Measurements from ENCODE around the gene ETS1. TPM values are rescaled to one million over a fixed set of nuclear protein-coding genes. Genes with fewer than 3 reads are reported as not detected.

ETS1 gene
- total RNA-seq, 2 experiments from 2014 or later = 579 to 590 TPM

DNA sequence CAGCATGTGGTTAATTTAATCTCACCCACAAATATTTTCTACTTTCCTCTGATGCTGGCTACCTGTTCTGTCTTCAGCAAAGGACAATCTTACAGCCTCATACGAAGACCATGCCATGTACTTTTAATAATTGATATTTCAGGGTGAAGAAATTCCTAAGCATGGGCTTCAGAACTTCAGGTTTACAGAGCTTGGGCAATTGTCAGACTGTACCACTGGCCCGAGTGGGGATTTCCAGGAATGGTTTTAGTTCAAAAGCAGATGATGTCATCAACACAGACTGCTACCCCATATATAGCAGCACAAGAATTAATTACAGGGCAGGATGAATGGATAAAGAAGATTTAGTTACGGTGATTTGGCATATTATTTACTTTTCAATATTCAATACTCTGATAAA is 171.8 kb downstream of the ETS1 start:
- ATAC-seq (ENCODE audit: poor library complexity) = no peak
- H3K4me1 Mint-ChIP-seq (ENCODE audit: low read depth) = peaks cover 72% of the 10 kb centered on the region
- no peak overlapping the region for H3K4me3 ChIP-seq (ENCODE audit: low read length)

DNA sequence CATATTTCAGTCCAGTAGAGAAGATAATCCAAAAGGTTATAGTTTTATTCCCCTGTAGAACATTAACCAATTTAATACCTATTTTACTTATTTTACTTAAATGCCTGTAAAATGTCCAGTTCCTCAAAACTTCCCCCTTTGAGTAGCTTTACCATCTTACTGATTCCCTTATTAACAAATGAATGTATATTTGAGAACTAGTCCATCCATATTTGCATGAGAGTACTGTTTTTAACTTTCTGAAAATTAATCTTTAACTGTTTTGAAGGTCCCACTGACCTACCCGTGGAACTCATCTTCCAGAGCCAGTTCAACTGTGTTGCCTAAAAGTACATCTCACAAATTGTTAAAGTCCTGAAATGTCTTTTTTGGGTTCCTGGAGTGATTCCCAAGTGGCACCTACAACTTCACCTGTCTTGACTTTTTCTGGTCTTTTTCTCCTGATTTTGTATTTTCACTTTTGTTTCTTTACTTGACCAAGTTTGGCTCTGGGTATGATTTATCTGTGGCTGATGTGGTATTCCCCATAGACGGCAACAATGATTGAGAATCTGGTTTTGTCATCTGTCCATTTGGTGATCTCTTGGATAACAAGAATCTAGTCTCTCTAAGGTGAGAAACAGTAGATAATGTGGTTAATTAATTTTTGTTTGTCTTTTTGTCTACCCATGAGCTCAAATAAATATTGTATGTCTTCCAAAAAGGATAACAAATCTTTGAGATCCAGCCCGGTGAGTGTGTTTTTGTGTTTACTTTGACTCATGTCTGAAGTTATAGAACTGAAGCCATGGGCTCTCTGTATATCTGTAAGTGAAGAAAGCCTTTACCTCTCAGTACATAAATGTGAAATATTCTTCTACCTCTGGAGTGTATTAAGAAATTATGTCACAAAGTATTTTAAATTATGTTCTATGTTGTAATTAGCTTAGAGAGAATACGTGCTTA is 174.2 kb downstream of the ETS1 start:
- no peaks in the 10 kb centered on the region for H3K27me3 ChIP-seq (ENCODE audit: control insufficient read depth in 1 of 2, insufficient read depth in 2 of 2, low read length in 2 of 2)
- TF ChIP-seq, protein P1, sequence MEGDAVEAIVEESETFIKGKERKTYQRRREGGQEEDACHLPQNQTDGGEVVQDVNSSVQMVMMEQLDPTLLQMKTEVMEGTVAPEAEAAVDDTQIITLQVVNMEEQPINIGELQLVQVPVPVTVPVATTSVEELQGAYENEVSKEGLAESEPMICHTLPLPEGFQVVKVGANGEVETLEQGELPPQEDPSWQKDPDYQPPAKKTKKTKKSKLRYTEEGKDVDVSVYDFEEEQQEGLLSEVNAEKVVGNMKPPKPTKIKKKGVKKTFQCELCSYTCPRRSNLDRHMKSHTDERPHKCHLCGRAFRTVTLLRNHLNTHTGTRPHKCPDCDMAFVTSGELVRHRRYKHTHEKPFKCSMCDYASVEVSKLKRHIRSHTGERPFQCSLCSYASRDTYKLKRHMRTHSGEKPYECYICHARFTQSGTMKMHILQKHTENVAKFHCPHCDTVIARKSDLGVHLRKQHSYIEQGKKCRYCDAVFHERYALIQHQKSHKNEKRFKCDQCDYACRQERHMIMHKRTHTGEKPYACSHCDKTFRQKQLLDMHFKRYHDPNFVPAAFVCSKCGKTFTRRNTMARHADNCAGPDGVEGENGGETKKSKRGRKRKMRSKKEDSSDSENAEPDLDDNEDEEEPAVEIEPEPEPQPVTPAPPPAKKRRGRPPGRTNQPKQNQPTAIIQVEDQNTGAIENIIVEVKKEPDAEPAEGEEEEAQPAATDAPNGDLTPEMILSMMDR (IDR thresholded peaks at IDR 0.05) = no peak
- DNase-seq (no peak), ATAC-seq (ENCODE audit: poor library complexity) (no peak)
- H3K27me3 Mint-ChIP-seq = no peaks in the 10 kb centered on the region
- H3K4me3 ChIP-seq (ENCODE audit: low read length) = no peak overlapping the region
- no peaks in the 10 kb centered on the region for H3K9me3 Mint-ChIP-seq
- H3K27ac ChIP-seq (ENCODE audit: low read depth in 1 of 2, low read length in 2 of 2) = no peak overlapping the region
- no peaks in the 10 kb centered on the region for H3K9me3 ChIP-seq (ENCODE audit: control insufficient read depth in 1 of 2, insufficient read depth in 1 of 2, low read length in 2 of 2)
- peaks cover 77% of the 10 kb centered on the region for H3K4me1 Mint-ChIP-seq (ENCODE audit: low read depth)
- ChIA-PET POLR2A (interaction anchor here (0.6 to 3.1 kb wide), 3 partner anchors 9 to 48 kb away, joined by 3 to 12 read pairs (median 5); no protein-coding TSS in a partner anchor), CTCF (interaction anchor here (0.6 to 1.5 kb wide), 2 partner anchors 11 to 42 kb away, joined by 3 to 8 read pairs; no protein-coding TSS in a partner anchor)
- no peaks in the 10 kb centered on the region for H3K36me3 ChIP-seq (ENCODE audit: insufficient read depth, low read length)
- peak overlapping the region; percentile 23 for H3K4me3 Mint-ChIP-seq
- no peaks in the 10 kb centered on the region for H3K36me3 Mint-ChIP-seq (ENCODE audit: low read depth)
- peak overlapping the region; percentile 74 for H3K27ac Mint-ChIP-seq
- H3K4me1 ChIP-seq (ENCODE audit: insufficient read depth, low read length) = no peaks in the 10 kb centered on the region
- intact Hi-C loops (cut with DNase I, micrococcal nuclease) = no loop called here

More for the DNA sequence above, 171.8 kb downstream of the ETS1 start:
- Histone ChIP-seq H3K4me1 (ENCODE audit: insufficient read depth, low read length) (peaks cover 2% of the 10 kb centered on the region), H3K9me3 (ENCODE audit: control insufficient read depth in 1 of 2, insufficient read depth in 1 of 2, low read length in 2 of 2) (no peaks in the 10 kb centered on the region), H3K36me3 (ENCODE audit: insufficient read depth, low read length) (no peaks in the 10 kb centered on the region), H3K27ac (ENCODE audit: low read depth in 1 of 2, low read length in 2 of 2) (no peak overlapping the region), H3K27me3 (ENCODE audit: control insufficient read depth in 1 of 2, insufficient read depth in 2 of 2, low read length in 2 of 2) (no peaks in the 10 kb centered on the region)
- no peaks in the 10 kb centered on the region for H3K9me3 Mint-ChIP-seq
- H3K27ac Mint-ChIP-seq = no peak overlapping the region
- peak in 2 of 14 experiments; percentile 32 to 56 for DNase-seq
- POLR2A ChIA-PET = no interaction called here
- CTCF ChIA-PET = interaction anchor here (1.3 kb wide), 1 partner anchor 14 kb away, joined by 3 read pairs; no protein-coding TSS in a partner anchor
- no peaks in the 10 kb centered on the region for H3K36me3 Mint-ChIP-seq (ENCODE audit: low read depth)
- no peak overlapping the region for H3K4me3 Mint-ChIP-seq
- H3K27me3 Mint-ChIP-seq = no peaks in the 10 kb centered on the region
- TF ChIP-seq, protein P1 (IDR thresholded peaks at IDR 0.05) = no peak
- intact Hi-C loops (cut with DNase I, micrococcal nuclease) = no loop called here

DNA sequence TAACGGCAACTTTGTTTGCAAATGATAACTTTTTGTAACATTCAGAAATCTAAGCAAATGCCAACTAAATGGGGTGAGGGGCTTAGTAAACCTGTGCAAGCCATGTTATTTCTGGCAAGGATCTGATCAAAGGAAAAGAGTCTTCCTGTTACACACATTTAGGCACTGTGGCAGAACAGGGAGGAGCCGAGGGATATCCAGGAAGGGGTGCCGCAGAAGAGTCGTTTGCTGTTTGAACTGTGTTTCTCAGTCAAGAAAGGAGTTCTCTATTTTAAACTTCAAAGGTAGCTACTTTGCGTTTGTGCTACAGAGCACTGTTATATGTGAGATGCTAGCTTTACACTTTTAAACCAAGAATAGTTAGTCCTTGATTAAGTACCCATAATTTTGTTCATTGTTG is 175.5 kb downstream of the ETS1 start:
- Mint-ChIP-seq H3K27ac (peak overlapping the region; percentile 74), H3K4me3 (peak overlapping the region; percentile 25), H3K27me3 (no peaks in the 10 kb centered on the region), H3K36me3 (ENCODE audit: low read depth) (no peaks in the 10 kb centered on the region), H3K9me3 (no peaks in the 10 kb centered on the region), H3K4me1 (ENCODE audit: low read depth) (peaks cover 74% of the 10 kb centered on the region)
- peak in 4 of 14 experiments; percentile 7 to 45 (median 26) for DNase-seq
- ChIA-PET POLR2A (interaction anchor here (0.6 to 3.1 kb wide), 6 partner anchors 10 to 94 kb away, joined by 3 to 12 read pairs (median 4); no protein-coding TSS in a partner anchor), CTCF (no interaction called here)
- ATAC-seq (ENCODE audit: poor library complexity) = peak; percentile 77
- Histone ChIP-seq H3K27ac (ENCODE audit: low read depth in 1 of 2, low read length in 2 of 2) (no peak overlapping the region), H3K9me3 (ENCODE audit: control insufficient read depth in 1 of 2, insufficient read depth in 1 of 2, low read length in 2 of 2) (no peaks in the 10 kb centered on the region), H3K27me3 (ENCODE audit: control insufficient read depth in 1 of 2, insufficient read depth in 2 of 2, low read length in 2 of 2) (no peaks in the 10 kb centered on the region), H3K4me1 (ENCODE audit: insufficient read depth, low read length) (no peaks in the 10 kb centered on the region), H3K36me3 (ENCODE audit: insufficient read depth, low read length) (no peaks in the 10 kb centered on the region), H3K4me3 (ENCODE audit: low read length) (no peak overlapping the region)
- intact Hi-C loops (cut with DNase I, micrococcal nuclease) = no loop called here
- TF ChIP-seq, protein P1 (IDR thresholded peaks at IDR 0.05) = no peak
